PC-3 (cell line): ENCODE data around the gene CRAMP1. TPM values are rescaled to one million over a fixed set of nuclear protein-coding genes. Genes with fewer than 3 reads are reported as not detected.
A peak's percentile ranks its signal among the peaks of the same experiment; 100 is the strongest.

Experiments used
- ATAC-seq: fragments of 200-7000 bp; cut with Tn5 transposase; 2 replicates; pipeline ENCODE4 v1.9.1; 2020; ENCODE audit warnings: mild to moderate bottlenecking, moderate library complexity
- BruUV-seq: library from RNA; stranded (reverse); fragments of 400-500 nt; replicated peaks from 2 replicates; lab custom pipeline; 2021; lab: Mats Ljungman, UMichigan
- CTCF ChIA-PET: fragments of 300-600 bp; sonication (Branson Sonifier 250); formaldehyde crosslinking; loops from one replicate; lab custom pipeline; 2022; ENCODE audit warnings: antibody characterized with exemption; lab: Charles Lee
- POLR2A ChIA-PET: fragments of 300-600 bp; sonication (Branson Sonifier 250); formaldehyde crosslinking; loops from one replicate; lab custom pipeline; 2022; ENCODE audit warnings: antibody characterized with exemption; ENCODE audit not compliant: unreplicated experiment; lab: Charles Lee
- DNase-seq: peaks from one replicate; pipeline ENCODE4 v3.0.0-alpha.2; 2015
- H2AFZ ChIP-seq: fragments of 300-600 bp; sonication (generic); 2 replicates; pipeline ENCODE4 v1.6.0; 2016; ENCODE audit warnings: antibody characterized with exemption, low read length
- H3F3A ChIP-seq: fragments of 300-600 bp; sonication (generic); one replicate; pipeline ENCODE4 v1.6.0; 2017; ENCODE audit warnings: antibody characterized with exemption, low read length, control low read depth, mild to moderate bottlenecking; ENCODE audit not compliant: unreplicated experiment
- H3K27ac ChIP-seq: fragments of 300-600 bp; sonication (generic); 2 replicates; pipeline ENCODE4 v1.5.1; 2016; ENCODE audit warnings: mild to moderate bottlenecking, low read length
- H3K27me3 ChIP-seq: fragments of 300-600 bp; sonication (generic); 2 replicates; pipeline ENCODE4 v1.6.1; 2016; ENCODE audit warnings: low read length, mixed read lengths
- H3K36me3 ChIP-seq: fragments of 300-600 bp; sonication (generic); 2 replicates; pipeline ENCODE4 v1.6.1; 2016; ENCODE audit warnings: low read depth, mixed run types, low read length, mixed read lengths
- H3K4me1 ChIP-seq: fragments of 300-600 bp; sonication (generic); 2 replicates; pipeline ENCODE4 v1.5.1; 2016; ENCODE audit warnings: low read length; ENCODE audit not compliant: insufficient read depth
- H3K4me2 ChIP-seq: fragments of 300-600 bp; sonication (generic); 2 replicates; pipeline ENCODE4 v1.6.0; 2016; ENCODE audit warnings: low read length
- H3K4me3 ChIP-seq: fragments of 300-600 bp; sonication (generic); 2 replicates; pipeline ENCODE4 v1.5.1; 2016; ENCODE audit warnings: mild to moderate bottlenecking, low read length, mixed read lengths
- H3K79me2 ChIP-seq: fragments of 300-600 bp; sonication (generic); 2 replicates; pipeline ENCODE4 v1.6.1; 2017; ENCODE audit warnings: low read length, mixed read lengths
- H3K9ac ChIP-seq: fragments of 300-600 bp; sonication (generic); 2 replicates; pipeline ENCODE4 v1.6.0; 2016; ENCODE audit warnings: mild to moderate bottlenecking, low read length
- H3K9me2 ChIP-seq: fragments of 300-600 bp; sonication (generic); replicated peaks from 2 replicates; pipeline ENCODE4 v1.6.1; 2016; ENCODE audit warnings: mixed run types, low read length, mixed read lengths
- H3K9me3 ChIP-seq: fragments of 300-600 bp; sonication (generic); 2 replicates; pipeline ENCODE4 v1.6.1; 2016; ENCODE audit warnings: low read length, mixed read lengths
- H4K20me1 ChIP-seq: fragments of 300-600 bp; sonication (generic); 2 replicates; pipeline ENCODE4 v1.6.1; 2016; ENCODE audit warnings: low read length, mixed read lengths
- EZH2 ChIP-seq: fragments of 300-600 bp; sonication (generic); IDR thresholded peaks from one replicate; pipeline ENCODE4 v1.6.1; 2017; ENCODE audit warnings: antibody characterized with exemption, mild to moderate bottlenecking, low read length; ENCODE audit not compliant: unreplicated experiment
- EZH2phosphoT487 ChIP-seq: fragments of 300-600 bp; sonication (generic); IDR thresholded peaks from 2 replicates; pipeline ENCODE4 v1.6.1; 2018; ENCODE audit warnings: mild to moderate bottlenecking, antibody characterized with exemption, low read length, borderline replicate concordance
- intact Hi-C: fragments of 100-400 bp; cut with micrococcal nuclease; formaldehyde crosslinking; loops from 2 replicates; pipeline ENCODE4 v1.9.0; 2023
- total RNA-seq: library from RNA; depleted of rRNA; stranded (reverse); fragments of >200 nt; gene quantifications from 2 replicates; pipeline ENCODE4 v1.2.3, GENCODE V29; 2014
- TF ChIP-seq, protein P1 (sequence below): fragments of 300-600 bp; sonication (generic); conservative IDR thresholded peaks from 2 replicates; pipeline ENCODE4 v1.5.1; 2017; ENCODE audit warnings: antibody characterized with exemption, low read depth, mild to moderate bottlenecking, low read length

Gene CRAMP1
- total RNA-seq, 1 experiment from 2014 or later, result 8.5 TPM

DNA sequence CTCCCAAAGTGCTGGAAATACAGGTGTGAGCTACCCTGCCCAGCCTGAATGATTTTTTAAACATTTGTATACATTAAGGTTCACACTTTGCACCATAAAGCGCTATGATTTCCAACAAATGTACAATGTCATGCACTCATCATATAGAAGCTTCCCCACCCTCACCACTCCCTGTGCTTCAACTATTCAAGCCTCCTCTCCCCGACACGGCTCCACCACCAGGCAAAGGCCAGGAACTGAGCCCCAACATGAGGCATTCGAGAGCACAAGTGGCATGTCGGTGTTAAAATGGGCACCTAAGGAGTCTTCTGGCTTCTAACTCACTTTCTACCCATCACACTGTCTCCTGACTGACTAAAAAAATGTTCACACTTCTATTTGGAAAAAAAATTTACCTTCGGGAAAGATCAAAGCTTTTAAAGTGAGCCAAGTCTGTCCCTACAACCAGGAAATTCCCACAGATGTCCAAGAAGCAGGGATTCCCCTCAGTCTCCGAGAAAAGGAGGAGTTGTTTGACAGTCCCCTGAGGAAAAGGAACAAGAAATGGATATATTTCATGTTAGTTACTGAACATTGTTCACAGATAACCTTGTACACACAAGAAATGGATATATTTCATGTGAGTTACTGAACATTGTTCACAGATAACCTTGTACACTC lies 41.0 kb upstream of the CRAMP1 start:
- Histone ChIP-seq H3K36me3 (no peaks in the 10 kb centered on the region), H3K9me2 (no peaks in the 10 kb centered on the region), H3K4me2 (no peak overlapping the region), H2AFZ (no peak overlapping the region), H3K4me3 (no peak overlapping the region), H3K9ac (no peak overlapping the region), H3K27ac (no peak overlapping the region), H3K4me1 (no peaks in the 10 kb centered on the region), H3K27me3 (no peaks in the 10 kb centered on the region), H4K20me1 (no peaks in the 10 kb centered on the region), H3K79me2 (no peaks in the 10 kb centered on the region), H3F3A (no peaks in the 10 kb centered on the region), H3K9me3 (no peaks in the 10 kb centered on the region)
- ChIA-PET POLR2A (no interaction called here), CTCF (no interaction called here)
- ATAC-seq (no peak), DNase-seq (no peak)
- BruUV-seq, result no TSS peak
- TF ChIP-seq EZH2 (no peak), EZH2phosphoT487 (no peak)
- TF ChIP-seq, protein P1, sequence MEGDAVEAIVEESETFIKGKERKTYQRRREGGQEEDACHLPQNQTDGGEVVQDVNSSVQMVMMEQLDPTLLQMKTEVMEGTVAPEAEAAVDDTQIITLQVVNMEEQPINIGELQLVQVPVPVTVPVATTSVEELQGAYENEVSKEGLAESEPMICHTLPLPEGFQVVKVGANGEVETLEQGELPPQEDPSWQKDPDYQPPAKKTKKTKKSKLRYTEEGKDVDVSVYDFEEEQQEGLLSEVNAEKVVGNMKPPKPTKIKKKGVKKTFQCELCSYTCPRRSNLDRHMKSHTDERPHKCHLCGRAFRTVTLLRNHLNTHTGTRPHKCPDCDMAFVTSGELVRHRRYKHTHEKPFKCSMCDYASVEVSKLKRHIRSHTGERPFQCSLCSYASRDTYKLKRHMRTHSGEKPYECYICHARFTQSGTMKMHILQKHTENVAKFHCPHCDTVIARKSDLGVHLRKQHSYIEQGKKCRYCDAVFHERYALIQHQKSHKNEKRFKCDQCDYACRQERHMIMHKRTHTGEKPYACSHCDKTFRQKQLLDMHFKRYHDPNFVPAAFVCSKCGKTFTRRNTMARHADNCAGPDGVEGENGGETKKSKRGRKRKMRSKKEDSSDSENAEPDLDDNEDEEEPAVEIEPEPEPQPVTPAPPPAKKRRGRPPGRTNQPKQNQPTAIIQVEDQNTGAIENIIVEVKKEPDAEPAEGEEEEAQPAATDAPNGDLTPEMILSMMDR, result no peak
- intact Hi-C loops, result no loop called here

DNA sequence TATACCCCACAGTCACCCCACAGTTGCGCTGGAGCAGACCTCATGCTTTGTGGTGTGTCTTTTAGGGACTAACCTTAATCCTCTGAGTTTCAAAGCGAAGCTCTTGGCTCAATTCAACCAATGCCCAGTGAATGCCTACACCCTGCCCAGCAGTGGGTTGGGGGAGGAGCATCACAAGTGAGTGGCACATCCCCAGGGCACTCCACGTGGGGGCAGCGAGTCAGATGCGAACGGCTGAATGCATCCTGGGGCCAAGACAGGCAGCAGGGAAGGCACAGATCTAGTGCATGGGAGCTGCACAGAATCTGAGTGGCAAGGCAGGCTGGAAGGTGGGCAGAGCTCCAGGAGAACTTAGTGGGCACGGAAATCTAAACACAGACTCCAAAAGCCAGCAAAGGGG lies 39.5 kb upstream of the CRAMP1 start:
- Histone ChIP-seq H3F3A (no peaks in the 10 kb centered on the region), H3K4me3 (no peak overlapping the region), H3K36me3 (no peaks in the 10 kb centered on the region), H3K4me2 (no peak overlapping the region), H3K9me2 (no peaks in the 10 kb centered on the region), H3K4me1 (no peaks in the 10 kb centered on the region), H3K9me3 (no peaks in the 10 kb centered on the region), H3K27ac (no peak overlapping the region), H3K79me2 (no peaks in the 10 kb centered on the region), H3K27me3 (no peaks in the 10 kb centered on the region), H3K9ac (no peak overlapping the region), H2AFZ (no peak overlapping the region), H4K20me1 (no peaks in the 10 kb centered on the region)
- ChIA-PET POLR2A (no interaction called here), CTCF (no interaction called here)
- TF ChIP-seq EZH2 (no peak), EZH2phosphoT487 (no peak)
- TF ChIP-seq, protein P1, result no peak
- peak; percentile 3 for DNase-seq
- intact Hi-C loops, result no loop called here
- no peak for ATAC-seq
- no TSS peak for BruUV-seq

DNA sequence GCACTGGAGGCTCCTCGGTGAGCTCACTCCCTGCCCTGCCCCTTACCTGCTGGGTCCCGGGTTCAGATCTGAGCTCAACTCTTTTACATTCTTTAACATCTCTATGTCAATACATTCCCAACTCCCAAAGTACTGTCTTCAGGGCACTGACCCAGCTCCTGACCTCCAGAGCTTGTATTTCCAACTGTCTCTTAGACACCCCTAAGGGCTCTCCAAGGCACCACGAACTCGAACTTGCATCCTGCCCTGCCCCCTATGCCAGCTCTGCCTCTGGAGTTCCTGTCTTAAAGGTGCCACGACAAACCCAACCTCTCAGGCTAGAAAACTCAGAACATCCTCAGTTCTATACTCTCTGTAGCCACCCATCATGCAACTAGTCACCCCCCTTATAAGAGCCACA lies 38.9 kb upstream of the CRAMP1 start:
- Histone ChIP-seq H2AFZ (no peak overlapping the region), H3K4me3 (no peak overlapping the region), H3K27ac (no peak overlapping the region), H3K9me2 (no peaks in the 10 kb centered on the region), H3K27me3 (no peaks in the 10 kb centered on the region), H3K36me3 (no peaks in the 10 kb centered on the region), H3F3A (no peaks in the 10 kb centered on the region), H3K79me2 (no peaks in the 10 kb centered on the region), H3K4me2 (no peak overlapping the region), H3K9ac (no peak overlapping the region), H3K9me3 (no peaks in the 10 kb centered on the region), H4K20me1 (no peaks in the 10 kb centered on the region), H3K4me1 (no peaks in the 10 kb centered on the region)
- no peak for ATAC-seq
- CTCF ChIA-PET, result no interaction called here
- TF ChIP-seq EZH2phosphoT487, result no peak
- TF ChIP-seq, protein P1, result no peak
- TF ChIP-seq EZH2, result no peak
- POLR2A ChIA-PET, result no interaction called here
- BruUV-seq, result no TSS peak
- no peak for DNase-seq
- intact Hi-C loops, result no loop called here
